HL-60 (cell line): ENCODE measurements around the gene PSPN.

Source experiments
- POLR2AphosphoS5 ChIP-seq: IDR thresholded peaks from 2 replicates; pipeline ENCODE4 v1.6.1; 2012; ENCODE audit warnings: low read depth
- TF ChIP-seq, protein P1 (sequence below): IDR thresholded peaks from one replicate; pipeline ENCODE4 v1.5.1; 2011; ENCODE audit warnings: low read length, control low read depth, inconsistent platforms; ENCODE audit not compliant: insufficient read depth
- TF ChIP-seq, protein P2 (sequence below): IDR thresholded peaks from 2 replicates; pipeline ENCODE4 v1.6.1; 2012; ENCODE audit warnings: low read depth; ENCODE audit not compliant: insufficient replicate concordance

DNA sequence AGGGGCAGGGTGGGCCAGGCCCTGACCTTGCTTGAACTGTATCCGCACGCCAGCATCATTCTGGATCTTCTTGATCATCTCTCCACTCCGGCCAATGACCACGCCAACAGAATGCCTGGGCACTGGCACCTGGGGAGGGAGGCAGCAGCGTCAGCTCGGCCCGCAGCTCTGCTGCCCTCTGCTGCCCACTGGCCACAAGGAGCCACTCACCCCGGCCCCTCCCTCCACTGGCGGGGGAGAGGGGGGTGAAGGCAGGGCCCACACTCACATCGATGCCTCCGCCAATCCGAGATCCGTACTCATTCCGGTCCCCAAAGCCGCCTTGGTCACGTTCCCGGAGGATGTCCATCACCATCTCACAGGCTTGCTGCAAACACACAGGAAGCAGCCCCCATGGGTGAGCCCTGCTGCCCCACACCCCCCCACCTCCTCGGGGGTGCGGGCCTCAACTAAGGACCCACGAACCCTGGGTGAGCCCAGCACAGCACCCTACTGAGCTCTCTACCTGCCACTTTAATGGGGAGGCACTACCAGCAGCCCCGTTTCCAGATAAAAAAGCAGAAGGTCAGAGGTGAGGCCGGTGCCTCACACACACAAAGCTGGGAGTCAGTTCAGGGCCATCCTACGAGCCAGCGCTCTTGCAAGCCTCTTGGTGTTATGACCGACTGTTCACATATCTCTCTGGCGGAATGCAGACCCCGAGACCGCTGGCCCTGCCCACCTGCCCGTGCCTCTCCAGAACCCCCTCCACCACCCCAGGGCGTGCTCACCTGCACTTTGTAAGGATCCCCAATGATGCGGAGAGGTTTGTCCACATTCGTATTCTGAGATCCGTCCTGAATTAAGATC is 42.2 kb upstream of the PSPN start:
- TF ChIP-seq, protein P1, sequence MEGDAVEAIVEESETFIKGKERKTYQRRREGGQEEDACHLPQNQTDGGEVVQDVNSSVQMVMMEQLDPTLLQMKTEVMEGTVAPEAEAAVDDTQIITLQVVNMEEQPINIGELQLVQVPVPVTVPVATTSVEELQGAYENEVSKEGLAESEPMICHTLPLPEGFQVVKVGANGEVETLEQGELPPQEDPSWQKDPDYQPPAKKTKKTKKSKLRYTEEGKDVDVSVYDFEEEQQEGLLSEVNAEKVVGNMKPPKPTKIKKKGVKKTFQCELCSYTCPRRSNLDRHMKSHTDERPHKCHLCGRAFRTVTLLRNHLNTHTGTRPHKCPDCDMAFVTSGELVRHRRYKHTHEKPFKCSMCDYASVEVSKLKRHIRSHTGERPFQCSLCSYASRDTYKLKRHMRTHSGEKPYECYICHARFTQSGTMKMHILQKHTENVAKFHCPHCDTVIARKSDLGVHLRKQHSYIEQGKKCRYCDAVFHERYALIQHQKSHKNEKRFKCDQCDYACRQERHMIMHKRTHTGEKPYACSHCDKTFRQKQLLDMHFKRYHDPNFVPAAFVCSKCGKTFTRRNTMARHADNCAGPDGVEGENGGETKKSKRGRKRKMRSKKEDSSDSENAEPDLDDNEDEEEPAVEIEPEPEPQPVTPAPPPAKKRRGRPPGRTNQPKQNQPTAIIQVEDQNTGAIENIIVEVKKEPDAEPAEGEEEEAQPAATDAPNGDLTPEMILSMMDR: no peak
- TF ChIP-seq, protein P2, sequence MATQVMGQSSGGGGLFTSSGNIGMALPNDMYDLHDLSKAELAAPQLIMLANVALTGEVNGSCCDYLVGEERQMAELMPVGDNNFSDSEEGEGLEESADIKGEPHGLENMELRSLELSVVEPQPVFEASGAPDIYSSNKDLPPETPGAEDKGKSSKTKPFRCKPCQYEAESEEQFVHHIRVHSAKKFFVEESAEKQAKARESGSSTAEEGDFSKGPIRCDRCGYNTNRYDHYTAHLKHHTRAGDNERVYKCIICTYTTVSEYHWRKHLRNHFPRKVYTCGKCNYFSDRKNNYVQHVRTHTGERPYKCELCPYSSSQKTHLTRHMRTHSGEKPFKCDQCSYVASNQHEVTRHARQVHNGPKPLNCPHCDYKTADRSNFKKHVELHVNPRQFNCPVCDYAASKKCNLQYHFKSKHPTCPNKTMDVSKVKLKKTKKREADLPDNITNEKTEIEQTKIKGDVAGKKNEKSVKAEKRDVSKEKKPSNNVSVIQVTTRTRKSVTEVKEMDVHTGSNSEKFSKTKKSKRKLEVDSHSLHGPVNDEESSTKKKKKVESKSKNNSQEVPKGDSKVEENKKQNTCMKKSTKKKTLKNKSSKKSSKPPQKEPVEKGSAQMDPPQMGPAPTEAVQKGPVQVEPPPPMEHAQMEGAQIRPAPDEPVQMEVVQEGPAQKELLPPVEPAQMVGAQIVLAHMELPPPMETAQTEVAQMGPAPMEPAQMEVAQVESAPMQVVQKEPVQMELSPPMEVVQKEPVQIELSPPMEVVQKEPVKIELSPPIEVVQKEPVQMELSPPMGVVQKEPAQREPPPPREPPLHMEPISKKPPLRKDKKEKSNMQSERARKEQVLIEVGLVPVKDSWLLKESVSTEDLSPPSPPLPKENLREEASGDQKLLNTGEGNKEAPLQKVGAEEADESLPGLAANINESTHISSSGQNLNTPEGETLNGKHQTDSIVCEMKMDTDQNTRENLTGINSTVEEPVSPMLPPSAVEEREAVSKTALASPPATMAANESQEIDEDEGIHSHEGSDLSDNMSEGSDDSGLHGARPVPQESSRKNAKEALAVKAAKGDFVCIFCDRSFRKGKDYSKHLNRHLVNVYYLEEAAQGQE: no peak
- no peak for TF ChIP-seq POLR2AphosphoS5
